H1 (cell line): ENCODE measurements around the gene SELENOF. TPM values are rescaled to one million over a fixed set of nuclear protein-coding genes. Genes with fewer than 3 reads are reported as not detected.

Source experiments
- CTCF ChIA-PET: fragments of 300-600 bp; sonication (Branson Sonifier 250); formaldehyde crosslinking; loops from one replicate; lab custom pipeline; 2021; ENCODE audit not compliant: partially characterized antibody; lab: Charles Lee
- POLR2A ChIA-PET: fragments of 300-600 bp; sonication (Branson Sonifier 250); formaldehyde crosslinking; loops from one replicate; lab custom pipeline; 2021; ENCODE audit warnings: inconsistent platforms; ENCODE audit not compliant: partially characterized antibody; lab: Charles Lee
- DNase-seq, 2 experiments: peaks; one replicate each; pipeline versions ENCODE4 v3.0.0 to v3.0.0-alpha.2; 2010 to 2022; ENCODE audit warnings: low spot score in 2 of 2, low read depth in 1 of 2, mixed read lengths in 1 of 2
- FAIRE-seq: peaks from 2 replicates; lab custom pipeline; 2011; peaks lifted over from hg19 to GRCh38; lab: Jason Lieb, UNC
- H2AFZ ChIP-seq: 2 replicates; pipeline ENCODE4 v1.8.1; 2012; ENCODE audit warnings: low read length, inconsistent platforms
- H2AK5ac ChIP-seq: 2 replicates; pipeline ENCODE4 v1.6.1; 2013; ENCODE audit warnings: low read depth, low read length
- H2BK120ac ChIP-seq: replicated peaks from 2 replicates; pipeline ENCODE3; 2013; ENCODE audit warnings: low read depth, low read length, inconsistent platforms
- H2BK12ac ChIP-seq: 2 replicates; pipeline ENCODE4 v1.6.1; 2013; ENCODE audit warnings: low read depth, low read length
- H2BK15ac ChIP-seq: 2 replicates; pipeline ENCODE4 v1.6.1; 2013; ENCODE audit warnings: low read length
- H2BK20ac ChIP-seq: 2 replicates; pipeline ENCODE4 v1.6.1; 2013; ENCODE audit warnings: low read length
- H2BK5ac ChIP-seq: 2 replicates; pipeline ENCODE4 v1.6.1; 2013; ENCODE audit warnings: low read depth, low read length
- H3K14ac ChIP-seq: 2 replicates; pipeline ENCODE4 v1.6.1; 2013; ENCODE audit warnings: inconsistent platforms; ENCODE audit not compliant: insufficient read length
- H3K18ac ChIP-seq: 2 replicates; pipeline ENCODE4 v1.6.1; 2013; ENCODE audit warnings: low read length; ENCODE audit errors: extremely low read depth
- H3K23ac ChIP-seq: 2 replicates; pipeline ENCODE4 v1.6.1; 2013; ENCODE audit warnings: inconsistent platforms; ENCODE audit not compliant: insufficient read length
- H3K23me2 ChIP-seq: 2 replicates; pipeline ENCODE4 v1.6.1; 2013; ENCODE audit warnings: low read depth, low read length
- H3K27ac ChIP-seq: 2 replicates; pipeline ENCODE4 v1.6.1; 2011; ENCODE audit warnings: low read depth, low read length, inconsistent platforms
- H3K27me3 ChIP-seq, 4 experiments: replicated peaks in 1 of 4; 1 replicate in 1 of 4; 2 replicates in 3 of 4; pipeline versions ENCODE4 v1.6.1 to v1.8.1; 2011 to 2013; ENCODE audit warnings: low read length in 3 of 4, mild to moderate bottlenecking in 3 of 4, inconsistent platforms in 2 of 4, mixed read lengths in 2 of 4, moderate library complexity in 1 of 4; ENCODE audit not compliant: control insufficient read depth in 3 of 4, insufficient read depth in 3 of 4; ENCODE audit errors: extremely low read depth in 1 of 4
- H3K36me3 ChIP-seq, 4 experiments: 2 replicates each; pipeline versions ENCODE4 v1.6.1 to v1.8.1; 2011 to 2013; ENCODE audit warnings: mild to moderate bottlenecking in 4 of 4, low read length in 3 of 4, moderate library complexity in 2 of 4, control low read depth in 1 of 4, inconsistent platforms in 1 of 4; ENCODE audit not compliant: insufficient read depth in 4 of 4, control insufficient read depth in 2 of 4
- H3K4ac ChIP-seq: replicated peaks from 2 replicates; pipeline ENCODE3; 2013; ENCODE audit warnings: low read length, low read depth, mixed read lengths, inconsistent platforms; ENCODE audit not compliant: insufficient read length
- H3K4me1 ChIP-seq, 4 experiments: replicated peaks in 1 of 4; 1 replicate in 1 of 4; 2 replicates in 3 of 4; pipeline versions ENCODE4 v1.6.1 to v1.8.1; 2011 to 2013; ENCODE audit warnings: low read length in 3 of 4, inconsistent platforms in 2 of 4, mixed read lengths in 1 of 4; ENCODE audit not compliant: insufficient read depth in 4 of 4, control insufficient read depth in 3 of 4
- H3K4me2 ChIP-seq, 2 experiments: 2 replicates each; pipeline versions ENCODE4 v1.6.1 to v1.8.1; 2011 to 2013; ENCODE audit warnings: low read depth in 2 of 2, low read length in 2 of 2, control low read depth in 1 of 2, inconsistent platforms in 1 of 2, mild to moderate bottlenecking in 1 of 2; ENCODE audit not compliant: insufficient read depth in 1 of 2
- H3K4me3 ChIP-seq, 4 experiments: fragments of 200-600, 300-600 bp in 1 of 4; sonication (generic), shearing (Covaris generic), sonication (Bioruptor Twin) in 1 of 4; 2 replicates each; pipeline versions ENCODE4 v1.5.1 to v1.8.1; 2011 to 2016; ENCODE audit warnings: low read length in 4 of 4, low read depth in 3 of 4, control low read depth in 2 of 4, inconsistent platforms in 2 of 4, mild to moderate bottlenecking in 2 of 4, mixed read lengths in 1 of 4, moderate library complexity in 1 of 4; ENCODE audit not compliant: insufficient read depth in 2 of 4; ENCODE audit errors: extremely low read depth in 1 of 4
- H3K56ac ChIP-seq: replicated peaks from 2 replicates; pipeline ENCODE3; 2013; ENCODE audit warnings: low read depth, mild to moderate bottlenecking, mixed read lengths, low read length, inconsistent platforms; ENCODE audit not compliant: insufficient read length
- H3K79me1 ChIP-seq: 2 replicates; pipeline ENCODE4 v1.6.1; 2013; ENCODE audit warnings: low read depth, low read length, control low read depth
- H3K79me2 ChIP-seq, 2 experiments: 2 replicates each; pipeline versions ENCODE4 v1.6.1 to v1.8.1; 2012 to 2013; ENCODE audit warnings: low read length in 2 of 2, mild to moderate bottlenecking in 2 of 2, inconsistent platforms in 1 of 2; ENCODE audit not compliant: insufficient read depth in 2 of 2, control insufficient read depth in 1 of 2
- H3K9ac ChIP-seq, 4 experiments: replicated peaks in 1 of 4; 1 replicate in 1 of 4; 2 replicates in 3 of 4; pipeline versions ENCODE4 v1.6.1 to v1.8.1; 2011 to 2013; ENCODE audit warnings: low read depth in 3 of 4, low read length in 3 of 4, control low read depth in 2 of 4, mild to moderate bottlenecking in 2 of 4, moderate library complexity in 2 of 4, inconsistent platforms in 1 of 4; ENCODE audit errors: extremely low read depth in 1 of 4
- H3K9me3 ChIP-seq, 2 experiments: 2 replicates each; pipeline versions ENCODE4 v1.6.1 to v1.8.1; 2012 to 2013; ENCODE audit warnings: mild to moderate bottlenecking in 2 of 2, moderate library complexity in 2 of 2, control low read depth in 1 of 2, inconsistent platforms in 1 of 2, low read depth in 1 of 2, low read length in 1 of 2, mixed read lengths in 1 of 2; ENCODE audit not compliant: insufficient read depth in 2 of 2
- H4K20me1 ChIP-seq, 2 experiments: replicated peaks in 1 of 2; 2 replicates each; pipeline versions ENCODE3 to v1.8.1; 2011 to 2013; ENCODE audit warnings: inconsistent platforms in 2 of 2, low read length in 2 of 2, mild to moderate bottlenecking in 1 of 2; ENCODE audit not compliant: insufficient read depth in 2 of 2, control insufficient read depth in 1 of 2
- H4K5ac ChIP-seq: 2 replicates; pipeline ENCODE4 v1.6.1; 2013; ENCODE audit warnings: low read length, low read depth, mixed read lengths, inconsistent platforms; ENCODE audit not compliant: insufficient read length
- H4K8ac ChIP-seq: 2 replicates; pipeline ENCODE4 v1.8.0; 2013; ENCODE audit warnings: mild to moderate bottlenecking, moderate library complexity, low read length, inconsistent platforms; ENCODE audit not compliant: insufficient read depth; ENCODE audit errors: extremely low read depth
- H4K91ac ChIP-seq: replicated peaks from 2 replicates; pipeline ENCODE3; 2013; ENCODE audit warnings: low read length, mixed read lengths, inconsistent platforms; ENCODE audit not compliant: insufficient read length
- WGBS, 2 experiments: shearing (Covaris generic) in 1 of 2; methylation state at CpG; one replicate each; pipeline versions ENCODE4 v1.1.6 to v1.1.7; 2013 to 2015; ENCODE audit warnings: low lambda C conversion rate in 2 of 2, mixed read lengths in 2 of 2, inconsistent platforms in 1 of 2, low coverage in 1 of 2, missing lambda C conversion rate in 1 of 2; ENCODE audit not compliant: insufficient replicate concordance in 2 of 2, insufficient coverage in 1 of 2, insufficient read length in 1 of 2; ENCODE audit errors: extremely low coverage in 1 of 2, missing lambda C conversion rate in 1 of 2; 5-methylcytosine and 5-hydroxymethylcytosine counted together
- polyA plus RNA-seq, 7 experiments: library from polyadenylated mRNA; depleted of rRNA in 3 of 7; stranded (reverse) in 5 of 7; unstranded in 2 of 7; fragments of >200 nt in 5 of 7; fragments of 200-250 nt in 2 of 7; gene quantifications; 1 replicate in 5 of 7; 2 replicates in 1 of 7; 4 replicates in 1 of 7; pipeline versions ENCODE4 v1.2.1 to v1.2.3, GENCODE V29; 2011 to 2013; ENCODE audit warnings: missing spikeins in 2 of 7, mixed read lengths in 2 of 7
- total RNA-seq: library from RNA; stranded (reverse); fragmentation: NEBNext Ultra II Directional; extraction: Animal tissue kit (Norgen Biotek cat#: 25700); gene quantifications from 2 replicates; pipeline ENCODE4 v1.2.1, GENCODE V29; 2021
- TF ChIP-seq, protein P1 (sequence below), 3 experiments: IDR thresholded peaks; 1 replicate in 2 of 3; 2 replicates in 1 of 3; pipeline versions ENCODE4 v1.5.1 to v1.6.1; 2011; ENCODE audit warnings: low read length in 3 of 3, mild to moderate bottlenecking in 3 of 3, inconsistent platforms in 2 of 3, low read depth in 1 of 3, moderate library complexity in 1 of 3; ENCODE audit not compliant: insufficient read depth in 1 of 3; ENCODE audit errors: control extremely low read depth in 1 of 3

The SELENOF gene
- total and polyA plus RNA-seq, 2 of the 8 experiments (the other 6 are each of a cell fraction or from before 2014, with no cell fraction given), result 70.7 to 163 TPM

- H3K56ac ChIP-seq, result no peak overlapping the region
- peaks cover 0 to 3% (median 1%) of the 10 kb centered on the region in 4 experiments; a peak in 2 of 7 replicates for H3K4me1 ChIP-seq
- no peak overlapping the region for H4K91ac ChIP-seq
- H3K23me2 ChIP-seq, result no peaks in the 10 kb centered on the region
- POLR2A ChIA-PET, result no interaction called here
- no peak for DNase-seq
- no peak overlapping the region for H3K23ac ChIP-seq
- no peaks in the 10 kb centered on the region for H3K36me3 ChIP-seq
- H2BK5ac ChIP-seq, result no peak overlapping the region
- H3K9me3 ChIP-seq, result no peaks in the 10 kb centered on the region
- H3K79me2 ChIP-seq, result peaks cover 6 to 96% of the 10 kb centered on the region in 2 experiments
- H3K27ac ChIP-seq, result no peak overlapping the region
- H3K9ac ChIP-seq, result no peak overlapping the region
- H3K4me2 ChIP-seq, result no peak overlapping the region
- H3K4me3 ChIP-seq, result no peak overlapping the region
- no peak overlapping the region for H3K14ac ChIP-seq
- no peaks in the 10 kb centered on the region for H3K27me3 ChIP-seq
- no peak overlapping the region for H2AFZ ChIP-seq
- peaks cover 0 to 2% of the 10 kb centered on the region in 2 experiments for H4K20me1 ChIP-seq
- no peak overlapping the region for H3K4ac ChIP-seq
- WGBS, 2 experiments, result 77% methylated on average over 1 of the region's 1 CpG; no CpG with 5 or more reads in 1 of the 2 experiments
- H2AK5ac ChIP-seq, result no peak overlapping the region
- H3K18ac ChIP-seq, result no peak overlapping the region
- no peak overlapping the region for H2BK15ac ChIP-seq
- CTCF ChIA-PET, result interaction anchor here (0.7 to 2.5 kb wide), 2 partner anchors 11 to 99 kb away, joined by 3 to 7 read pairs; no protein-coding TSS in a partner anchor
- no peak overlapping the region for H2BK20ac ChIP-seq
- peaks cover 4% of the 10 kb centered on the region; the same call in 1 of the 2 replicates for H3K79me1 ChIP-seq
- H4K5ac ChIP-seq, result no peak overlapping the region
- H2BK120ac ChIP-seq, result no peak overlapping the region
- TF ChIP-seq, protein P1, sequence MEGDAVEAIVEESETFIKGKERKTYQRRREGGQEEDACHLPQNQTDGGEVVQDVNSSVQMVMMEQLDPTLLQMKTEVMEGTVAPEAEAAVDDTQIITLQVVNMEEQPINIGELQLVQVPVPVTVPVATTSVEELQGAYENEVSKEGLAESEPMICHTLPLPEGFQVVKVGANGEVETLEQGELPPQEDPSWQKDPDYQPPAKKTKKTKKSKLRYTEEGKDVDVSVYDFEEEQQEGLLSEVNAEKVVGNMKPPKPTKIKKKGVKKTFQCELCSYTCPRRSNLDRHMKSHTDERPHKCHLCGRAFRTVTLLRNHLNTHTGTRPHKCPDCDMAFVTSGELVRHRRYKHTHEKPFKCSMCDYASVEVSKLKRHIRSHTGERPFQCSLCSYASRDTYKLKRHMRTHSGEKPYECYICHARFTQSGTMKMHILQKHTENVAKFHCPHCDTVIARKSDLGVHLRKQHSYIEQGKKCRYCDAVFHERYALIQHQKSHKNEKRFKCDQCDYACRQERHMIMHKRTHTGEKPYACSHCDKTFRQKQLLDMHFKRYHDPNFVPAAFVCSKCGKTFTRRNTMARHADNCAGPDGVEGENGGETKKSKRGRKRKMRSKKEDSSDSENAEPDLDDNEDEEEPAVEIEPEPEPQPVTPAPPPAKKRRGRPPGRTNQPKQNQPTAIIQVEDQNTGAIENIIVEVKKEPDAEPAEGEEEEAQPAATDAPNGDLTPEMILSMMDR (IDR thresholded peaks at IDR 0.05; ENCODE audit: control extremely low read depth in 1 of 3, insufficient read depth in 1 of 3, low read depth in 1 of 3, low read length in 3 of 3), result no peak
- no peak for FAIRE-seq
- H4K8ac ChIP-seq, result no peak overlapping the region
- H2BK12ac ChIP-seq, result no peak overlapping the region
These were observed 28.1 kb upstream of the SELENOF start for GRCh38 chr1:86942042-86942441.
